ENCODE measurements around the gene TREML4.

TREML4 gene

DNA sequence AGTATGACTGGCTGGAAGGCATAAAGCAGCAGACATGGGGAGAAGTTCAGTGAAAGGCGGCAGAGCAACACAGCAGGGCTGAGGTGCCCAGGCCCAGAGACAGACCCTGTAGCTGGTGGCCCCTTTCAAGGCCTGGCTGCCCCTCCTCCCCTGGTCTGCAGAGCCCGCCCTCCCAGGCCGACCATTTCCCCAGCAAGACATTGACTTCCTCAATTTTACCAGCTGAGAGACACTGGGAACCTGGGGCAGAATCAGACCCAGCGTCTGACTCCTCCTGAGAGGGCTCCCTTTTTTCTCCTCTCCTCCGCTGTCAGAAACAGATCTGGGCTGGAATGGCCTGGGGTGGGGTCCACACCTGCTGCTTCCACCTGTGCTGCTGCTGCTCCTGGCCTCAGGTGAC, at the start of gene TREML4:
TREML4 (plus strand) TSS at position 254 of the 400 bp plus-strand sequence; CDS start at position 333, 79 bp downstream.
- no peak for TF ChIP-seq CTCF (IDR thresholded peaks at IDR 0.05)
- no peak within 1 kb of the TSS for H3K27ac ChIP-seq
- no peak within 1 kb of the TSS for H3K4me3 ChIP-seq
- peaks cover 0 to 24% of the 10 kb centered on the region in 2 donors for H3K27me3 ChIP-seq
- no peak for DNase-seq
- intact Hi-C loops (cut with DNase I; ENCODE audit: low total_unique reads) = no loop called here
- no peaks in the 10 kb centered on the region for H3K36me3 ChIP-seq
- H3K9me3 ChIP-seq = no peaks in the 10 kb centered on the region
- H3K4me1 ChIP-seq = no peaks in the 10 kb centered on the region

DNA sequence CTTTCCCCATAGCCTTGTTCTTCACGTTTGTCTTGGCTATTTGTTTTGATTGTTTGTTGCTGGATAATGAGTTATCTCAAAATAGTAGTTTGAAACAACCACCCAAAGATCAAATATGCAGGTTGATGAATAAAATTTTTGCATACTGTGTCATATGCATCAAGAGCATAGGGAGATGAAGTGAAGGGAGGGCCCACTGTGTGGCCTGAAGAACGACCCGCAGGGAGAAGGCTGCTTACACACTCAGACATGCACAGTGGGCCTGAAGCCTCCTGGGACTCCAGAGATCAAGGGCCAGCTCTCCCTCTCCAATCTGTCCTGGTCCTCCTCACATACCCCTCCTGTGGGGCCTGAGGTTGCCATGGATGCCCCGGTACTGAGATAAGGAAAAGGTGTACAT, 49.0 kb upstream of the TREML4 start:
- no peak for DNase-seq
- no peaks in the 10 kb centered on the region for H3K36me3 ChIP-seq
- intact Hi-C loops (cut with DNase I; ENCODE audit: low total_unique reads) = no loop called here
- H3K27ac ChIP-seq = no peak overlapping the region
- H3K9me3 ChIP-seq = no peaks in the 10 kb centered on the region
- H3K4me3 ChIP-seq = no peak overlapping the region
- H3K4me1 ChIP-seq = no peaks in the 10 kb centered on the region
- peaks cover 0 to 8% of the 10 kb centered on the region in 2 donors for H3K27me3 ChIP-seq
- TF ChIP-seq CTCF (IDR thresholded peaks at IDR 0.05) = no peak

DNA sequence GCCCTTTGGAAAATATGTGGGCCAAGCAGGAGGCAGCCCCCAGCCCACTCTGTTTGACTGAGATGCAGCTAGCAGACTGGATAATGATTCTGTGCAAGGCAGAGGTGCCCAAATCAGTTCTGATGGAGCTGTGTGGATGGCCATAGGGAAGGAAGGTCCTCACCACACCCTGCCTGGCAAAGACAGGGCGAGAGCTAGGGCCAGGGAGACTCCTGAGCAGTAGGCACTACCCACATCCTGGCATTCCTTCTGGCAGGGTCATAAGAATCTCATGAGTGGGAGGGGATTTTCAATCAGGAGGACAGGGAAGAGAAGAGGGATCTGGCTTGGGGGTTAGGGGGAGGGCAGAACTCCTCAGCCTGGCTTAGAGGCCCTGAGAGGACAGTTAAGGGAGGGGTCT, 46.6 kb upstream of the TREML4 start:
- no peak for TF ChIP-seq CTCF (IDR thresholded peaks at IDR 0.05)
- peaks cover 0 to 8% of the 10 kb centered on the region in 2 donors for H3K27me3 ChIP-seq
- H3K27ac ChIP-seq = no peak overlapping the region
- H3K9me3 ChIP-seq = no peaks in the 10 kb centered on the region
- intact Hi-C loops (cut with DNase I; ENCODE audit: low total_unique reads) = no loop called here
- H3K4me1 ChIP-seq = no peaks in the 10 kb centered on the region
- H3K36me3 ChIP-seq = no peaks in the 10 kb centered on the region
- no peak for DNase-seq
- H3K4me3 ChIP-seq = no peak overlapping the region

GRCh38 chr6:41182069-41183034, 45.8 kb upstream of the TREML4 start:
- Histone ChIP-seq H3K4me3 (no peak overlapping the region), H3K9me3 (no peaks in the 10 kb centered on the region), H3K27ac (no peak overlapping the region), H3K36me3 (no peaks in the 10 kb centered on the region), H3K4me1 (no peaks in the 10 kb centered on the region), H3K27me3 (peaks cover 0 to 8% of the 10 kb centered on the region in 2 donors)
- DNase-seq = peak in 1 of 2 donors; percentile 25
- TF ChIP-seq CTCF (IDR thresholded peaks at IDR 0.05) = peak; percentile 25 to 26
- intact Hi-C loops (cut with DNase I; ENCODE audit: low total_unique reads) = no loop called here

DNA sequence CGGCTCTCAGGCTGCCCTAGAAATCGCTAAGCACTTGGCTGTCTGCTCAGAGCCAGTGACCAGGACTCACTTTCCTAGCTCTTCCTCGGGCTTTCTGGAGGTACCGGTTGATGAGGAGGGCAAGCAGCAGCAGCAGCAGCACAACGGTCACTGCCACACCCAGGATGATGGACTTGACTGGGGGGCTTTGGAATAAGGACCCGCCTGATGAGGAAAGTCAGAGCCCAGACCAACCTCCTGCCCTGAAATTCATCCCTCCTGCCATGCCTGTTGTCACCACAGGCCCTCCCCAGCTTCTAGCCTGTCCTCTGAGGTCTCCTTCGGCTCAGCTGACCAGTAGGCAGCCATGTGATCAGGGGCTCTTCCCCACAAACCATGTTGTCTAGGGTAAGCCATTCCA, 43.4 kb upstream of the TREML4 start:
- no peak overlapping the region for H3K4me3 ChIP-seq
- no peaks in the 10 kb centered on the region for H3K36me3 ChIP-seq
- no peak for DNase-seq
- intact Hi-C loops (cut with DNase I; ENCODE audit: low total_unique reads) = no loop called here
- peaks cover 0 to 5% (median 2%) of the 10 kb centered on the region in 3 donors for H3K9me3 ChIP-seq
- H3K4me1 ChIP-seq = no peaks in the 10 kb centered on the region
- no peak overlapping the region for H3K27ac ChIP-seq
- peaks cover 0 to 5% of the 10 kb centered on the region in 2 donors for H3K27me3 ChIP-seq
- TF ChIP-seq CTCF (IDR thresholded peaks at IDR 0.05) = no peak
